HCT116 (cell line): Measurements from ENCODE around the gene BRK1. TPM values are rescaled to one million over a fixed set of nuclear protein-coding genes. Genes with fewer than 3 reads are reported as not detected.
A peak's percentile ranks its signal among the peaks of the same experiment; 100 is the strongest.

Experiments used
- ATAC-seq: fragments of 200-7000 bp; cut with Tn5 transposase; 2 replicates; pipeline ENCODE4 v1.9.1; 2020; ENCODE audit warnings: mild to moderate bottlenecking, moderate library complexity
- BruUV-seq: library from RNA; stranded (reverse); fragments of 400-500 nt; replicated peaks from 2 replicates; lab custom pipeline; 2021; lab: Mats Ljungman, UMichigan
- CTCF ChIA-PET: fragments of 300-600 bp; sonication (Branson Sonifier 250); formaldehyde crosslinking; loops from one replicate; lab custom pipeline; 2021; ENCODE audit warnings: antibody characterized with exemption; lab: Charles Lee
- POLR2A ChIA-PET: fragments of 300-600, 350-600 bp; sonication (Branson Sonifier 250); formaldehyde crosslinking; loops from one replicate; lab custom pipeline; 2021; ENCODE audit warnings: antibody characterized with exemption; lab: Charles Lee
- RAD21 ChIA-PET, 2 experiments: fragments of 300-600 bp; sonication (Branson Sonifier 250); formaldehyde crosslinking; loops; one replicate each; lab custom pipeline; 2023; ENCODE audit warnings: low total read pairs in 2 of 2; ENCODE audit not compliant: uncharacterized antibody in 2 of 2, unreplicated experiment in 2 of 2, low non-redundant PET in 1 of 2; lab: Charles Lee
- DNase-seq: peaks from one replicate; pipeline ENCODE4 v3.0.0-alpha.2; 2010; ENCODE audit warnings: low read depth, low spot score
- H2AFZ ChIP-seq: fragments of 200-600 bp; shearing (Covaris generic), sonication (generic); 2 replicates; pipeline ENCODE4 v1.6.1; 2017; ENCODE audit warnings: low read depth, mixed run types, mixed read lengths, antibody characterized with exemption, low read length; ENCODE audit not compliant: poor library complexity, severe bottlenecking
- H3K27ac ChIP-seq: 2 replicates; pipeline ENCODE4 v1.5.1; 2012; ENCODE audit warnings: low read depth, low read length
- H3K27me3 ChIP-seq: fragments of 200-600 bp; sonication (generic); 2 replicates; pipeline ENCODE4 v1.6.1; 2016; ENCODE audit warnings: mixed run types, low read length, mixed read lengths; ENCODE audit not compliant: insufficient read depth
- H3K36me3 ChIP-seq, 2 experiments: fragments of 200-500 bp in 1 of 2; fragments of 200-600 bp in 1 of 2; sonication (Bioruptor generic) in 1 of 2; sonication (generic) in 1 of 2; 2 replicates each; pipeline versions ENCODE4 v1.5.1 to v1.6.1; 2014 to 2016; ENCODE audit warnings: low read length in 2 of 2, inconsistent platforms in 1 of 2, mixed read lengths in 1 of 2, mixed run types in 1 of 2; ENCODE audit not compliant: insufficient read depth in 2 of 2, control insufficient read depth in 1 of 2
- H3K4me1 ChIP-seq, 2 experiments: fragments of 200-600 bp in 1 of 2; sonication (generic) in 1 of 2; 2 replicates each; pipeline versions ENCODE4 v1.5.1 to v1.6.1; 2012 to 2017; ENCODE audit warnings: low read length in 2 of 2, inconsistent platforms in 1 of 2, mild to moderate bottlenecking in 1 of 2, mixed read lengths in 1 of 2, mixed run types in 1 of 2, moderate library complexity in 1 of 2; ENCODE audit not compliant: insufficient read depth in 2 of 2, control insufficient read depth in 1 of 2
- H3K4me2 ChIP-seq: fragments of 200-600 bp; sonication (generic); 2 replicates; pipeline ENCODE4 v1.6.1; 2017; ENCODE audit warnings: mixed run types, low read length, mixed read lengths
- H3K4me3 ChIP-seq, 2 experiments: fragments of 200-600 bp in 1 of 2; sonication (generic) in 1 of 2; replicated peaks in 1 of 2; 2 replicates each; pipeline ENCODE4 v1.5.1; 2011 to 2016; ENCODE audit warnings: low read length in 2 of 2, control low read depth in 1 of 2, low read depth in 1 of 2, mild to moderate bottlenecking in 1 of 2, mixed read lengths in 1 of 2, mixed run types in 1 of 2
- H3K79me2 ChIP-seq: fragments of 200-600 bp; sonication (generic); 2 replicates; pipeline ENCODE4 v1.6.1; 2017; ENCODE audit warnings: mild to moderate bottlenecking, mixed run types, low read length, moderate library complexity, mixed read lengths; ENCODE audit not compliant: insufficient read depth
- H3K9ac ChIP-seq: fragments of 200-600 bp; sonication (generic); 2 replicates; pipeline ENCODE4 v1.6.1; 2016; ENCODE audit warnings: low read length, mixed read lengths
- H3K9me2 ChIP-seq: fragments of 200-600 bp; sonication (generic), shearing (Covaris generic); 2 replicates; pipeline ENCODE4 v1.6.1; 2017; ENCODE audit warnings: mixed run types, mild to moderate bottlenecking, moderate library complexity; ENCODE audit not compliant: insufficient read depth
- H3K9me3 ChIP-seq, 2 experiments: fragments of 200-500 bp in 1 of 2; fragments of 200-600 bp in 1 of 2; sonication (Bioruptor generic) in 1 of 2; sonication (generic) in 1 of 2; 2 replicates each; pipeline ENCODE4 v1.6.1; 2014 to 2017; ENCODE audit warnings: low read length in 2 of 2, mixed read lengths in 2 of 2, inconsistent platforms in 1 of 2, low read depth in 1 of 2, mild to moderate bottlenecking in 1 of 2, mixed run types in 1 of 2, moderate library complexity in 1 of 2; ENCODE audit not compliant: control insufficient read depth in 1 of 2, insufficient read depth in 1 of 2
- H4K20me1 ChIP-seq: fragments of 200-600 bp; sonication (generic), shearing (Covaris generic); 2 replicates; pipeline ENCODE4 v1.6.1; 2017; ENCODE audit warnings: mixed run types, mild to moderate bottlenecking, moderate library complexity; ENCODE audit not compliant: insufficient read depth
- CBX3 ChIP-seq: IDR thresholded peaks from 2 replicates; pipeline ENCODE4 v1.6.1; 2012; ENCODE audit warnings: low read depth
- ELF1 ChIP-seq: IDR thresholded peaks from 2 replicates; pipeline ENCODE4 v1.6.1; 2012; ENCODE audit warnings: low read depth, borderline replicate concordance
- EZH2 ChIP-seq: fragments of 200-600 bp; sonication (generic); IDR thresholded peaks from 2 replicates; pipeline ENCODE4 v1.6.1; 2017; ENCODE audit warnings: antibody characterized with exemption, mixed run types
- EZH2phosphoT487 ChIP-seq: fragments of 200-600 bp; IDR thresholded peaks from 2 replicates; pipeline ENCODE4 v1.6.1; 2018; ENCODE audit warnings: antibody characterized with exemption, borderline replicate concordance
- POLR2A ChIP-seq: IDR thresholded peaks from 2 replicates; pipeline ENCODE4 v1.7.0; 2011; ENCODE audit warnings: borderline replicate concordance; ENCODE audit not compliant: insufficient read depth, insufficient read length; ENCODE audit errors: extremely low read depth
- POLR2AphosphoS5 ChIP-seq: IDR thresholded peaks from 2 replicates; pipeline ENCODE4 v1.6.1; 2011; ENCODE audit warnings: mild to moderate bottlenecking, low read depth, low read length, moderate library complexity
- RAD21 ChIP-seq: IDR thresholded peaks from 2 replicates; pipeline ENCODE4 v1.6.1; 2012; ENCODE audit warnings: low read depth, mild to moderate bottlenecking
- SP1 ChIP-seq: IDR thresholded peaks from 2 replicates; pipeline ENCODE4 v1.6.1; 2012; ENCODE audit warnings: low read depth
- intact Hi-C: fragments of 100-400 bp; cut with micrococcal nuclease; formaldehyde crosslinking; loops from 2 replicates; pipeline ENCODE4 v1.10.0; 2022
- total RNA-seq: library from RNA; stranded (reverse); gene quantifications from one replicate; pipeline ENCODE4 v1.2.1, GENCODE V29; 2021; ENCODE audit not compliant: unreplicated experiment
- TF ChIP-seq, protein P1 (sequence below), 3 experiments: fragments of 200-600 bp in 1 of 3; sonication (generic) in 1 of 3; IDR thresholded peaks in 2 of 3; conservative IDR thresholded peaks in 1 of 3; 2 replicates each; pipeline ENCODE4 v1.5.1; 2012 to 2017; ENCODE audit warnings: low read depth in 2 of 3, low read length in 2 of 3, antibody characterized with exemption in 1 of 3, borderline replicate concordance in 1 of 3, control low read depth in 1 of 3, mild to moderate bottlenecking in 1 of 3, mixed read lengths in 1 of 3, mixed run types in 1 of 3, moderate library complexity in 1 of 3; ENCODE audit not compliant: insufficient read depth in 1 of 3

BRK1 gene
- total RNA-seq, 1 experiment from 2014 or later, result 93.4 TPM

DNA sequence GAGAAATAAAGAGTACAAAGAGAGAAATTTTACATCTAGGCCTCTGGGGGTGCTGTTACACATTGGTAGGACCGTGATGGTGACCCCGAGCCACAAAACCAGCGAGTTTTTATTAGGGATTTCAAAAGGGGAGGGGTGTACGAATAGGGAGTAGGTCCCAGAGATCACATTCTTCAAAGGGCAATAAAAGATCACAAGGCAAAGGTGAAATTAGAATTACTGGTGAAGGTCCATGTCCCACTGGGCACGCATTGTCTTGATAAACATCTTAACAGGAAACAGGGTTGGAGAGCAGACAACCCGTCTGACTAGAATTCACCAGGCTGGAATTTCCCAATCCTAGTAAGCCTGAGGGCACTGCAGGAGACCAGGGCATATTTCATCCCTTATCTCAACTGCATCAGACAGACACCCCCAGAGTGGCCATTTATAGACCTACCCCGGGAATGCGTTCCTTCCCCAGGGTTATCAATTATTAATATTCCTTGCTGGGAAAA lies 53.6 kb downstream of the BRK1 start:
- DNase-seq, result no peak
- CTCF ChIA-PET, result no interaction called here

More for the DNA sequence above, 53.6 kb downstream of the BRK1 start:
- Histone ChIP-seq H3K9me3 (no peaks in the 10 kb centered on the region), H4K20me1 (no peaks in the 10 kb centered on the region), H3K4me3 (no peak overlapping the region), H2AFZ (no peak overlapping the region), H3K9ac (no peak overlapping the region), H3K79me2 (no peaks in the 10 kb centered on the region), H3K4me1 (peaks cover 6 to 22% of the 10 kb centered on the region in 2 experiments; a peak in 3 of 4 replicates), H3K27me3 (no peaks in the 10 kb centered on the region), H3K27ac (no peak overlapping the region), H3K9me2 (no peaks in the 10 kb centered on the region), H3K36me3 (no peaks in the 10 kb centered on the region), H3K4me2 (no peak overlapping the region)
- TF ChIP-seq RAD21, result no peak
- peak; percentile 83 for TF ChIP-seq CBX3
- TF ChIP-seq EZH2, result no peak
- TF ChIP-seq POLR2AphosphoS5, result no peak
- TF ChIP-seq SP1, result no peak
- TF ChIP-seq, protein P1, sequence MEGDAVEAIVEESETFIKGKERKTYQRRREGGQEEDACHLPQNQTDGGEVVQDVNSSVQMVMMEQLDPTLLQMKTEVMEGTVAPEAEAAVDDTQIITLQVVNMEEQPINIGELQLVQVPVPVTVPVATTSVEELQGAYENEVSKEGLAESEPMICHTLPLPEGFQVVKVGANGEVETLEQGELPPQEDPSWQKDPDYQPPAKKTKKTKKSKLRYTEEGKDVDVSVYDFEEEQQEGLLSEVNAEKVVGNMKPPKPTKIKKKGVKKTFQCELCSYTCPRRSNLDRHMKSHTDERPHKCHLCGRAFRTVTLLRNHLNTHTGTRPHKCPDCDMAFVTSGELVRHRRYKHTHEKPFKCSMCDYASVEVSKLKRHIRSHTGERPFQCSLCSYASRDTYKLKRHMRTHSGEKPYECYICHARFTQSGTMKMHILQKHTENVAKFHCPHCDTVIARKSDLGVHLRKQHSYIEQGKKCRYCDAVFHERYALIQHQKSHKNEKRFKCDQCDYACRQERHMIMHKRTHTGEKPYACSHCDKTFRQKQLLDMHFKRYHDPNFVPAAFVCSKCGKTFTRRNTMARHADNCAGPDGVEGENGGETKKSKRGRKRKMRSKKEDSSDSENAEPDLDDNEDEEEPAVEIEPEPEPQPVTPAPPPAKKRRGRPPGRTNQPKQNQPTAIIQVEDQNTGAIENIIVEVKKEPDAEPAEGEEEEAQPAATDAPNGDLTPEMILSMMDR (IDR thresholded peaks at IDR 0.05 in 2 of 3, conservative IDR thresholded peaks at IDR 0.05 in 1 of 3; ENCODE audit: borderline replicate concordance in 1 of 3, insufficient read depth in 1 of 3, low read depth in 2 of 3, low read length in 2 of 3), result peak in 2 of 3 experiments; percentile 9 to 47; a peak in 3 of 6 replicates
- no peak for TF ChIP-seq ELF1
- no peak for TF ChIP-seq POLR2A
- no peak for TF ChIP-seq EZH2phosphoT487
- no peak for ATAC-seq
- BruUV-seq, result no TSS peak
- RAD21 ChIA-PET, result no interaction called here
- POLR2A ChIA-PET, result no interaction called here
- intact Hi-C loops, result no loop called here
